K562 (cell line): Measurements from ENCODE around the gene POLR2H. TPM values are rescaled to one million over a fixed set of nuclear protein-coding genes. Genes with fewer than 3 reads are reported as not detected.
A peak's percentile ranks its signal among the peaks of the same experiment; 100 is the strongest.

Source experiments
- ATAC-seq: fragments of 200-7000 bp; cut with Tn5 transposase; 3 replicates; pipeline ENCODE4 v1.9.1; 2020; ENCODE audit warnings: moderate library complexity
- BruUV-seq: library from RNA; stranded (reverse); fragments of 400-500 nt; replicated peaks from 2 replicates; lab custom pipeline; 2021; lab: Mats Ljungman, UMichigan
- CTCF ChIA-PET: fragments of 300-600 bp; formaldehyde crosslinking; extraction: SDS; loops from one replicate; lab custom pipeline; 2021; ENCODE audit warnings: low intra/inter-chr PET ratio; lab: Yijun Ruan, JAX
- POLR2A ChIA-PET: fragments of 300-600, 350-650 bp; sonication (Branson Sonifier 250); formaldehyde crosslinking; extraction: SDS; loops from one replicate; lab custom pipeline; 2021; ENCODE audit warnings: antibody characterized with exemption, inconsistent platforms; lab: Yijun Ruan, JAX
- DNase-seq, 4 experiments: peaks; one replicate each; pipeline versions ENCODE4 v3.0.0 to v3.0.0-alpha.2; 2011 to 2018; ENCODE audit warnings: low spot score in 3 of 4, mixed read lengths in 3 of 4; ENCODE audit errors: extremely low read depth in 1 of 4
- FAIRE-seq: peaks from 2 replicates; lab custom pipeline; 2011; peaks lifted over from hg19 to GRCh38; lab: Jason Lieb, UNC
- H2AFZ ChIP-seq: 2 replicates; pipeline ENCODE4 v1.6.0; 2011; ENCODE audit warnings: low read depth, low read length, control low read depth, inconsistent platforms
- H3K27ac ChIP-seq: fragments of 200-600 bp; 3 replicates; pipeline ENCODE4 v1.8.0; 2011; ENCODE audit warnings: low read depth, mild to moderate bottlenecking, control low read depth, inconsistent platforms, low read length, moderate library complexity, mixed read lengths; ENCODE audit errors: extremely low read depth
- H3K27me3 ChIP-seq, 2 experiments: fragments of 300-600 bp in 1 of 2; 2 replicates in 1 of 2; 3 replicates in 1 of 2; pipeline versions ENCODE4 v1.6.0 to v1.8.0; 2011; ENCODE audit warnings: inconsistent platforms in 2 of 2, low read length in 2 of 2, mild to moderate bottlenecking in 1 of 2, mixed read lengths in 1 of 2, moderate library complexity in 1 of 2; ENCODE audit not compliant: control insufficient read depth in 2 of 2, insufficient read depth in 2 of 2
- H3K36me3 ChIP-seq: fragments of 300-600 bp; 3 replicates; pipeline ENCODE4 v1.8.0; 2011; ENCODE audit warnings: mild to moderate bottlenecking, low read length, inconsistent platforms; ENCODE audit not compliant: control insufficient read depth, insufficient read depth
- H3K4me1 ChIP-seq, 2 experiments: fragments of 200-600 bp in 1 of 2; replicated peaks in 1 of 2; 2 replicates in 1 of 2; 3 replicates in 1 of 2; pipeline versions ENCODE4 v1.5.1 to v1.8.0; 2011; ENCODE audit warnings: inconsistent platforms in 2 of 2, low read length in 2 of 2, mild to moderate bottlenecking in 1 of 2, mixed read lengths in 1 of 2, moderate library complexity in 1 of 2; ENCODE audit not compliant: control insufficient read depth in 2 of 2, insufficient read depth in 2 of 2
- H3K4me2 ChIP-seq: 2 replicates; pipeline ENCODE4 v1.6.1; 2011; ENCODE audit warnings: low read length, control low read depth, inconsistent platforms, mixed read lengths; ENCODE audit not compliant: insufficient read depth
- H3K4me3 ChIP-seq: fragments of 200-600 bp; sonication (generic), shearing (Covaris generic); 2 replicates; pipeline ENCODE4 v1.5.1; 2016; ENCODE audit warnings: control low read depth, inconsistent platforms
- H3K79me2 ChIP-seq: fragments of 200-600 bp; 3 replicates; pipeline ENCODE4 v1.8.0; 2011; ENCODE audit warnings: low read length, inconsistent platforms; ENCODE audit not compliant: control insufficient read depth, insufficient read depth
- H3K9ac ChIP-seq, 2 experiments: 2 replicates each; pipeline versions ENCODE4 v1.6.0 to v1.6.1; 2011; ENCODE audit warnings: low read depth in 2 of 2, low read length in 2 of 2, control low read depth in 1 of 2, inconsistent platforms in 1 of 2, mild to moderate bottlenecking in 1 of 2, mixed read lengths in 1 of 2; ENCODE audit not compliant: insufficient read depth in 1 of 2
- H3K9me1 ChIP-seq: one replicate; pipeline ENCODE4 v1.6.0; 2011; ENCODE audit warnings: inconsistent platforms, mild to moderate bottlenecking, low read length, moderate library complexity; ENCODE audit not compliant: control insufficient read depth, insufficient read depth
- H3K9me3 ChIP-seq: replicated peaks from 2 replicates; pipeline ENCODE4 v1.5.1; 2011; ENCODE audit warnings: low read depth, low read length, inconsistent platforms; ENCODE audit not compliant: control insufficient read depth, insufficient read depth
- H4K20me1 ChIP-seq: replicated peaks from 2 replicates; pipeline ENCODE4 v1.6.1; 2011; ENCODE audit warnings: low read length, inconsistent platforms, mixed read lengths; ENCODE audit not compliant: control insufficient read depth, insufficient read depth
- CREB1 ChIP-seq, 2 experiments: sonication (generic) in 1 of 2; formaldehyde crosslinking in 1 of 2; IDR thresholded peaks; 2 replicates each; pipeline versions ENCODE4 v1.6.1 to v1.8.0; 2012 to 2022; ENCODE audit warnings: inconsistent platforms in 1 of 2, mild to moderate bottlenecking in 1 of 2, missing genetic modification reagents in 1 of 2, moderate library complexity in 1 of 2
- ILK ChIP-seq: fragments of 450-650 bp; IDR thresholded peaks from 2 replicates; pipeline ENCODE4 v1.6.1; 2016; ENCODE audit warnings: missing genetic modification characterization, low read depth, mild to moderate bottlenecking, missing compliant biosample characterization, moderate library complexity, borderline replicate concordance
- NUFIP1 ChIP-seq: fragments of 450-650 bp; IDR thresholded peaks from 2 replicates; pipeline ENCODE4 v1.6.1; 2018; ENCODE audit not compliant: partially characterized antibody
- PYGO2 ChIP-seq: fragments of 450-650 bp; IDR thresholded peaks from 2 replicates; pipeline ENCODE4 v1.6.1; 2016; ENCODE audit warnings: mild to moderate bottlenecking, missing genetic modification characterization, moderate library complexity, missing compliant biosample characterization
- RBM15 ChIP-seq: fragments of 200-400 bp; formaldehyde crosslinking; IDR thresholded peaks from 2 replicates; pipeline ENCODE4 v1.6.1; 2018; ENCODE audit warnings: mild to moderate bottlenecking, low read length, moderate library complexity; ENCODE audit not compliant: insufficient read depth
- SNRNP70 ChIP-seq: fragments of 200-400 bp; formaldehyde crosslinking; optimal IDR thresholded peaks from 2 replicates; pipeline ENCODE3; 2017; ENCODE audit warnings: low read depth, low read length
- TRIM28 ChIP-seq: fragments of 450-650 bp; IDR thresholded peaks from 2 replicates; pipeline ENCODE4 v1.6.1; 2017
- ZNF121 ChIP-seq: sonication (generic); formaldehyde crosslinking; conservative IDR thresholded peaks from 2 replicates; pipeline ENCODE4 v1.8.0; 2022; ENCODE audit warnings: missing genetic modification reagents
- ZNF146 ChIP-seq: IDR thresholded peaks from one replicate; pipeline ENCODE4 v1.6.1; 2018; ENCODE audit warnings: missing compliant biosample characterization; ENCODE audit not compliant: unreplicated experiment
- ZNF384 ChIP-seq: IDR thresholded peaks from 2 replicates; pipeline ENCODE4 v1.6.1; 2012; ENCODE audit warnings: low read depth, low read length, improper control_type of control experiment
- ZNF586 ChIP-seq: fragments of 450-650 bp; formaldehyde crosslinking; conservative IDR thresholded peaks from 2 replicates; pipeline ENCODE4 v1.4.0; 2020; ENCODE audit warnings: mild to moderate bottlenecking, moderate library complexity
- ZNF75A ChIP-seq: fragments of 450-650 bp; formaldehyde crosslinking; IDR thresholded peaks from 2 replicates; pipeline ENCODE4 v1.4.0; 2020; ENCODE audit warnings: mild to moderate bottlenecking
- WGBS: fragments of 100-300 bp; shearing (Covaris generic); methylation state at CpG from one replicate; pipeline ENCODE4 v1.1.6; 2016; ENCODE audit warnings: low coverage, mixed read lengths; ENCODE audit not compliant: insufficient coverage; ENCODE audit errors: missing lambda C conversion rate; 5-methylcytosine and 5-hydroxymethylcytosine counted together
- in situ Hi-C: fragments of 300-500 bp; cut with MboI; formaldehyde crosslinking; loops from 4 replicates; pipeline ENCODE4 v1.15.0; 2018; ENCODE audit warnings: inconsistent platforms, mixed read lengths
- intact Hi-C: fragments of 100-400 bp; cut with micrococcal nuclease; formaldehyde crosslinking; loops from 2 replicates; pipeline ENCODE4 v1.14.2; 2022
- polyA plus RNA-seq, 8 experiments: library from polyadenylated mRNA; depleted of rRNA in 4 of 8; stranded (reverse) in 5 of 8; unstranded in 3 of 8; fragments of >200 nt; fragmentation: Nextera tagmentation in 2 of 8; fragmentation: Illumina TruSeq in 1 of 8; extraction: Ambion mirVana in 2 of 8; extraction: Trizol in 1 of 8; gene quantifications; 2 replicates each; pipeline versions ENCODE4 v1.2.1 to v1.2.3, GENCODE V29; 2011 to 2014; ENCODE audit warnings: inconsistent platforms in 1 of 8, missing spikeins in 1 of 8
- total RNA-seq, 7 experiments: library from RNA; depleted of rRNA in 6 of 7; stranded (reverse); fragments of >200 nt in 6 of 7; fragmentation: Illumina TruSeq in 2 of 7; extraction: Trizol in 2 of 7; gene quantifications; 2 replicates each; pipeline versions ENCODE4 v1.2.1 to v1.2.3, GENCODE V29; 2011 to 2021; ENCODE audit warnings: low replicate concordance in 1 of 7
- TF ChIP-seq, protein P1 (sequence below), 2 experiments: fragments of 450-650 bp; IDR thresholded peaks; 2 replicates each; pipeline ENCODE4 v1.6.1; 2018; ENCODE audit warnings: mild to moderate bottlenecking in 2 of 2, low read depth in 1 of 2; ENCODE audit not compliant: partially characterized antibody in 2 of 2
- TF ChIP-seq, protein P2 (sequence below): fragments of 250-450 bp; sonication (Bioruptor Pico); IDR thresholded peaks from 2 replicates; pipeline ENCODE4 v1.8.0; 2022; ENCODE audit warnings: inconsistent platforms, mild to moderate bottlenecking, moderate library complexity, borderline replicate concordance

Gene POLR2H
- total and polyA plus RNA-seq, 9 of the 15 experiments (the other 6 are each of a cell fraction or from before 2014, with no cell fraction given) = 128 to 512 (median 220) TPM

DNA sequence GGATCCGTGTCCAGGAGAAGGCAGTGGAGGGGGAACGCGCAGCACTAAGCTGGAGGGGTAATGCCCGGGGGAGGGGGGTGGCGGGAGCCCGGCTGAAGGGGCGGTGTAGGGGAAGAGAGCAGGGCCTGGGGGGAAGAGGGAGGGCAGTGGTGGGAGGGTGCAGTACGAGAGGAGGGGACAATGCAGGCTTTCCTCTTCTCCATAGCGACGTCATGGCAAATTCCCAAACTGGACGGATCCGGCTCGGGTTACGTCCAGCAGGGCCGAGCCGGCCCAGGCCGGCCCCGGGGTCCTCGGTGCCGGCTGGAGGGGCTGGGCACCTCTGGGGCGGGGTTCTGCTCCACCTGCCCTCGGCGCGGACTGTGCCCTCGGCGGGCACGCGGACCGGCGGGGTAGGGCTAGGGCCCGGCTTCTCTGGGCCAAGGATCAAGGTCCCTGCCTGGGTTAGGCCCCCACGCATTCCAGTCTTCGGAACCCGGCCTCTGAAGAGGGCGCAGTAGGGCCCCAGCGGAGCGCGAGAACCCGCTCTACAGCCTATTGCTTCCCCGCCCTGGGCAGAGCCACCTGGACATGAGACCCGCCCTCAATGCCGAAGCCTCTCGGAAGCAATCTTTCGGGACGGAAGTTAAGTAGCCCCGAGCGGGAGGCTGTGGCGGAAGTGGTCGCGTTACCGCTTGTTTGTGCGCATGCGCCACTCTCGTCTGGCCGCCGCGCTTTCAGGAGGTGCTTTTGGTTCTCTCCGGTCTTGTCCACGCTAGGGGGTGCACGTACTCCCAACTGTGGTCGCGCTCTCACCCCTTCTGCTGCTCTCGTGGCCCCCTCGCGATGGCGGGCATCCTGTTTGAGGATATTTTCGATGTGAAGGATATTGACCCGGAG lies 1.4 kb downstream of the POLR2H start:
- peak overlapping the region; percentile 88 to 95 for H3K9ac ChIP-seq
- peak overlapping the region; percentile 97 for H3K4me2 ChIP-seq
- no peaks in the 10 kb centered on the region for H3K9me3 ChIP-seq
- intact Hi-C loops (loop anchor here (1.0 kb wide), 1 partner anchor 18 kb away; no protein-coding TSS in a partner anchor), in situ Hi-C loops (no loop called here)
- no peaks in the 10 kb centered on the region for H3K27me3 ChIP-seq
- POLR2A ChIA-PET = interaction anchor here (0.5 to 2.6 kb wide), 10 partner anchors 7 to 655 kb away, joined by 3 to 35 read pairs (median 4); partner anchors contain the start of gene THPO
- peaks cover 8% of the 10 kb centered on the region for H3K9me1 ChIP-seq
- peak; percentile 90 for ATAC-seq
- peaks cover 56% of the 10 kb centered on the region for H3K79me2 ChIP-seq
- FAIRE-seq = peak; percentile 100
- H3K4me1 ChIP-seq = peaks cover 26 to 53% of the 10 kb centered on the region in 2 experiments
- peak overlapping the region; percentile 98 for H3K27ac ChIP-seq
- peak; percentile 87 to 99 (median 92) for DNase-seq
- 2% methylated on average over 53 of the region's 68 CpGs for WGBS
- H3K4me3 ChIP-seq = peak overlapping the region; percentile 71
- no TSS peak for BruUV-seq
- no peaks in the 10 kb centered on the region for H4K20me1 ChIP-seq
- H2AFZ ChIP-seq = peak overlapping the region; percentile 91
- CTCF ChIA-PET = no interaction called here
- peaks cover 45% of the 10 kb centered on the region for H3K36me3 ChIP-seq
- TF ChIP-seq ILK (tag) = no peak
- TF ChIP-seq, protein P1, sequence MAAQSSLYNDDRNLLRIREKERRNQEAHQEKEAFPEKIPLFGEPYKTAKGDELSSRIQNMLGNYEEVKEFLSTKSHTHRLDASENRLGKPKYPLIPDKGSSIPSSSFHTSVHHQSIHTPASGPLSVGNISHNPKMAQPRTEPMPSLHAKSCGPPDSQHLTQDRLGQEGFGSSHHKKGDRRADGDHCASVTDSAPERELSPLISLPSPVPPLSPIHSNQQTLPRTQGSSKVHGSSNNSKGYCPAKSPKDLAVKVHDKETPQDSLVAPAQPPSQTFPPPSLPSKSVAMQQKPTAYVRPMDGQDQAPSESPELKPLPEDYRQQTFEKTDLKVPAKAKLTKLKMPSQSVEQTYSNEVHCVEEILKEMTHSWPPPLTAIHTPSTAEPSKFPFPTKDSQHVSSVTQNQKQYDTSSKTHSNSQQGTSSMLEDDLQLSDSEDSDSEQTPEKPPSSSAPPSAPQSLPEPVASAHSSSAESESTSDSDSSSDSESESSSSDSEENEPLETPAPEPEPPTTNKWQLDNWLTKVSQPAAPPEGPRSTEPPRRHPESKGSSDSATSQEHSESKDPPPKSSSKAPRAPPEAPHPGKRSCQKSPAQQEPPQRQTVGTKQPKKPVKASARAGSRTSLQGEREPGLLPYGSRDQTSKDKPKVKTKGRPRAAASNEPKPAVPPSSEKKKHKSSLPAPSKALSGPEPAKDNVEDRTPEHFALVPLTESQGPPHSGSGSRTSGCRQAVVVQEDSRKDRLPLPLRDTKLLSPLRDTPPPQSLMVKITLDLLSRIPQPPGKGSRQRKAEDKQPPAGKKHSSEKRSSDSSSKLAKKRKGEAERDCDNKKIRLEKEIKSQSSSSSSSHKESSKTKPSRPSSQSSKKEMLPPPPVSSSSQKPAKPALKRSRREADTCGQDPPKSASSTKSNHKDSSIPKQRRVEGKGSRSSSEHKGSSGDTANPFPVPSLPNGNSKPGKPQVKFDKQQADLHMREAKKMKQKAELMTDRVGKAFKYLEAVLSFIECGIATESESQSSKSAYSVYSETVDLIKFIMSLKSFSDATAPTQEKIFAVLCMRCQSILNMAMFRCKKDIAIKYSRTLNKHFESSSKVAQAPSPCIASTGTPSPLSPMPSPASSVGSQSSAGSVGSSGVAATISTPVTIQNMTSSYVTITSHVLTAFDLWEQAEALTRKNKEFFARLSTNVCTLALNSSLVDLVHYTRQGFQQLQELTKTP (IDR thresholded peaks at IDR 0.05; ENCODE audit: low read depth in 1 of 2, partially characterized antibody in 2 of 2) = no peak
- TF ChIP-seq RBM15 = no peak
- TF ChIP-seq TRIM28 = no peak
- TF ChIP-seq, protein P2, sequence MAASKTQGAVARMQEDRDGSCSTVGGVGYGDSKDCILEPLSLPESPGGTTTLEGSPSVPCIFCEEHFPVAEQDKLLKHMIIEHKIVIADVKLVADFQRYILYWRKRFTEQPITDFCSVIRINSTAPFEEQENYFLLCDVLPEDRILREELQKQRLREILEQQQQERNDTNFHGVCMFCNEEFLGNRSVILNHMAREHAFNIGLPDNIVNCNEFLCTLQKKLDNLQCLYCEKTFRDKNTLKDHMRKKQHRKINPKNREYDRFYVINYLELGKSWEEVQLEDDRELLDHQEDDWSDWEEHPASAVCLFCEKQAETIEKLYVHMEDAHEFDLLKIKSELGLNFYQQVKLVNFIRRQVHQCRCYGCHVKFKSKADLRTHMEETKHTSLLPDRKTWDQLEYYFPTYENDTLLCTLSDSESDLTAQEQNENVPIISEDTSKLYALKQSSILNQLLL (CRISPR knock-in tag) = no peak
- no peak for TF ChIP-seq ZNF75A (CRISPR knock-in tag)
- TF ChIP-seq ZNF146 (CRISPR knock-in tag) = no peak
- no peak for TF ChIP-seq SNRNP70
- no peak for TF ChIP-seq ZNF384
- TF ChIP-seq NUFIP1 = no peak
- no peak for TF ChIP-seq ZNF586 (CRISPR knock-in tag)
- no peak; the same call in 1 of the 2 replicates for TF ChIP-seq ZNF121 (CRISPR knock-in tag)
- peak; percentile 18 for TF ChIP-seq CREB1 (IDR thresholded peaks at IDR 0.05)
- peak; percentile 64 for TF ChIP-seq CREB1 (CRISPR knock-in tag; IDR thresholded peaks at IDR 0.05)
- no peak for TF ChIP-seq PYGO2 (tag)
